ENCODE data around the gene SLC5A9. TPM values are rescaled to one million over a fixed set of nuclear protein-coding genes. Genes with fewer than 3 reads are reported as not detected.
A peak's percentile ranks its signal among the peaks of the same experiment; 100 is the strongest.

SLC5A9 gene
- total and polyA plus RNA-seq, 10 of the 15 experiments (the other 5 are each of a cell fraction or from before 2014, with no cell fraction given), result 0.03 TPM; not detected in 9

GRCh38 chr1:48203287-48203900, 19.1 kb upstream of the SLC5A9 start (continued):
- TF ChIP-seq BCLAF1 (IDR thresholded peaks at IDR 0.05) (no peak), RAD21 (IDR thresholded peaks at IDR 0.05; ENCODE audit: insufficient read depth, low read depth, low read length) (peak; percentile 29), GABPA (IDR thresholded peaks at IDR 0.05; ENCODE audit: low read depth) (no peak)

GRCh38 chr1:48205522-48205921, 17.0 kb upstream of the SLC5A9 start:
- in situ Hi-C loops (cut with MboI), result no loop called here
- H3K27me3 ChIP-seq (replicated peaks in 1 of 2; ENCODE audit: control insufficient read depth in 2 of 2, insufficient read depth in 2 of 2, low read length in 1 of 2), result no peaks in the 10 kb centered on the region
- no peak for FAIRE-seq
- TF ChIP-seq SKIL (IDR thresholded peaks at IDR 0.05; ENCODE audit: low read depth, poor library complexity, severe bottlenecking) (no peak), SMAD1 (IDR thresholded peaks at IDR 0.05; ENCODE audit: low read depth, partially characterized antibody) (no peak), NKRF (conservative IDR thresholded peaks at IDR 0.05) (no peak), KLF5 (IDR thresholded peaks at IDR 0.05; ENCODE audit: partially characterized antibody) (no peak), IRF3 (IDR thresholded peaks at IDR 0.05) (no peak), NR2F1 (conservative IDR thresholded peaks at IDR 0.05) (no peak), ZNF622 (IDR thresholded peaks at IDR 0.05) (no peak), JUND (IDR thresholded peaks at IDR 0.05; ENCODE audit: low read depth, low read length) (no peak), STAT1 (conservative IDR thresholded peaks at IDR 0.05) (no peak)

More at GRCh38 chr1:48205522-48205921, 17.0 kb upstream of the SLC5A9 start:
- Histone ChIP-seq H3K27ac (ENCODE audit: control insufficient read depth, insufficient read depth) (no peak overlapping the region), H3K4me1 (ENCODE audit: control insufficient read depth, insufficient read depth, low read length) (no peaks in the 10 kb centered on the region), H3K36me3 (ENCODE audit: control insufficient read depth in 2 of 2, insufficient read depth in 2 of 2, low read length in 1 of 2) (no peaks in the 10 kb centered on the region), H2AFZ (ENCODE audit: control insufficient read depth, low read depth, low read length) (no peak overlapping the region), H3K9ac (ENCODE audit: control insufficient read depth, insufficient read depth, low read length) (no peak overlapping the region), H3K9me3 (replicated peaks; ENCODE audit: control insufficient read depth, insufficient read depth, low read length) (no peaks in the 10 kb centered on the region), H4K20me1 (ENCODE audit: control insufficient read depth, insufficient read depth) (no peaks in the 10 kb centered on the region), H3K4me2 (ENCODE audit: control insufficient read depth, insufficient read depth) (no peak overlapping the region), H3K79me2 (ENCODE audit: control insufficient read depth, insufficient read depth, low read length) (no peaks in the 10 kb centered on the region), H3K4me3 (no peak overlapping the region)
- intact Hi-C loops (cut with micrococcal nuclease; ENCODE audit: unreplicated experiment), result no loop called here
- WGBS (ENCODE audit: insufficient coverage, insufficient replicate concordance, low lambda C conversion rate, missing lambda C conversion rate), result 37% methylated on average over 5 of the region's 5 CpGs
- SMC1A ChIA-PET (ENCODE audit: uncharacterized antibody, unreplicated experiment), result interaction anchor here (0.9 to 2.1 kb wide), 3 partner anchors 9 to 96 kb away, joined by 3 to 5 read pairs (median 3); no protein-coding TSS in a partner anchor
- CTCF ChIA-PET, result interaction anchor here (1.0 to 8.4 kb wide), 5 partner anchors 9 to 112 kb away, joined by 3 to 100 read pairs (median 4); no protein-coding TSS in a partner anchor
- RAD21 ChIA-PET (ENCODE audit: unreplicated experiment), result interaction anchor here (4.2 kb wide), 1 partner anchor 96 kb away, joined by 28 read pairs; no protein-coding TSS in a partner anchor
- no TSS peak for BruUV-seq (replicated peaks)
- no peak for DNase-seq (ENCODE audit: low read depth, low spot score)
- ATAC-seq, result no peak
- POLR2A ChIA-PET, result no interaction called here
